ENCODE data around the gene AIF1L. TPM values are rescaled to one million over a fixed set of nuclear protein-coding genes. Genes with fewer than 3 reads are reported as not detected.
"Not testable (repeated sequence)": the region's sequence is repeated elsewhere in the genome, so short reads cannot be mapped to it uniquely, and the experiment has no call there.

Gene AIF1L
- total RNA-seq, 2 donors from 2014 or later: 0.53 to 0.89 TPM

DNA sequence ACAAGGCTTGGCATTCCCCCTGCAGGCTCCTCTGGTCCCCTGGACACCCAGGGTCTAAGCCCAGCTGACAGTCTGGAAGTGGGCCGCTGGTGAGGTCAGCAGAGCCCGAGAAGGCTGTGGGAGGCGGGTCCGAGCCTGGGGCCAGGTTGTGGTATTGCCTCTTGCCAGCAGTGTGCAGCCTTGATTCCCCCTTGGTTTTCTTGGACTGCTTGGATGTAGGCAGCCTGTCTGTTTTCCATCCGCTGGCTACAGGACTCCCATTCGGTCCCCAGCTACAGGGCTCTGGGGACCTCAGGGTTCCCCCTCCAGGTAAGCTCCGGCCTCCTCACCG, 1.6 kb downstream of the AIF1L start:
- ATAC-seq (replicated peaks in 1 of 2): no peak
- no peaks in the 10 kb centered on the region for H3K36me3 Mint-ChIP-seq (ENCODE audit: insufficient read depth in 2 of 2)
- no peak overlapping the region for H3K4me3 Mint-ChIP-seq

GRCh38 chr9:131098391-131099101, 2.2 kb downstream of the AIF1L start:
- no peaks in the 10 kb centered on the region for H3K36me3 Mint-ChIP-seq (ENCODE audit: insufficient read depth in 2 of 2)
- no peak overlapping the region for H3K4me3 Mint-ChIP-seq
- H3K9me3 Mint-ChIP-seq: no peaks in the 10 kb centered on the region
- H3K4me1 Mint-ChIP-seq (ENCODE audit: low read depth): peaks cover 11% of the 10 kb centered on the region
- DNase-seq (no peak), ATAC-seq (replicated peaks in 1 of 2) (no peak)
- H3K27me3 Mint-ChIP-seq (ENCODE audit: low read depth): peaks cover 32% of the 10 kb centered on the region
- H3K27ac Mint-ChIP-seq: no peak overlapping the region

More for the DNA sequence above, 1.6 kb downstream of the AIF1L start:
- DNase-seq: no peak
- Mint-ChIP-seq H3K9me3 (no peaks in the 10 kb centered on the region), H3K27me3 (ENCODE audit: low read depth) (peaks cover 32% of the 10 kb centered on the region), H3K4me1 (ENCODE audit: low read depth) (peaks cover 11% of the 10 kb centered on the region), H3K27ac (no peak overlapping the region)

DNA sequence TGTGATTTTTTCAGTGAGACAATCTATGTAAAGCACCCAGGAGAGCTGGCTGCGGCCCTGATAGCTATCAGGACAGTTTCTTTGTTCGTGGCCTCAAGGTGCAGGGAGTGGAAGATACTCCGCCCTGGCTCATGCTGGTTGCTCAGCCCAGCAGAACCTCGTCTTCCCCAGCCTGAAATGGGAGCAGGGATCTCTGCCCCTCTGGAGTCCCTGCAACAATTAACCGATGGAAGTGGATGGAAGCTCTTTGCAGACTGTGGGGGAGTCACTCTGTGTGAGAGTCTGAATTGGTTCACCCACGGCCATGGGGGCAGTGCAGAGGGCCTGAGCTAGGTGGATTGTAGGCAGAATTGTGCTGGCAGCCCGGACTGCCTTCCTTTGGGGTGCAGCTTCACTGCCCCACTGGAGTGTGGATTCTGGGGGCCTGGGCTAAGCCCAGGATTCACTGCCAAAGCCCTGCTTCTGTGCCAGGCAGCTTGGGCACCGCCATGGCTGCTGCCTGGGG, 2.8 kb downstream of the AIF1L start:
- ATAC-seq (replicated peaks in 1 of 2) (no peak), DNase-seq (no peak)
- no peak overlapping the region for H3K4me3 Mint-ChIP-seq
- H3K36me3 Mint-ChIP-seq (ENCODE audit: insufficient read depth in 2 of 2): no peaks in the 10 kb centered on the region
- peaks cover 28% of the 10 kb centered on the region for H3K27me3 Mint-ChIP-seq (ENCODE audit: low read depth)
- H3K27ac Mint-ChIP-seq: no peak overlapping the region
- no peaks in the 10 kb centered on the region for H3K9me3 Mint-ChIP-seq
- peaks cover 11% of the 10 kb centered on the region for H3K4me1 Mint-ChIP-seq (ENCODE audit: low read depth)

DNA sequence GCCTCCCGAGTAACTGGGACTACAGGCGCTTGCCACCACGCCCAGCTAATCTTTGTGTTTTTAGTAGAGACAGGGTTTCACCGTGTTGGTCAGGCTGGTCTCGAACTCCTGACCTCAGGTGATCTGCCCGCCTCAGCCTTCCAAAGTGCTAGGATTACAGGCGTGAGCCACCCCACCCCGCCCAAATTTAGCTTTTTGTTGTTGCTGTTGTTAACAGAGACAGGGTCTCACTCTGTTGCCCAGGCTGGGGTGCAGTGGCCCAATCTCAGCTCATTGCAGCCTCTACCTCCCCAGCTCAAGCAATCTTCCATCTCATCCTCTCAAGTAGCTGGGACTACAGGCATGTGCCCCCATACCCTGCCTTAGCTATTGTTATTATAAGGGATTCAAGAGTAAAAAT, 3.5 kb downstream of the AIF1L start:
- peaks cover 11% of the 10 kb centered on the region for H3K4me1 Mint-ChIP-seq (ENCODE audit: low read depth)
- H3K9me3 Mint-ChIP-seq; H3K36me3 Mint-ChIP-seq (ENCODE audit: insufficient read depth in 2 of 2); ATAC-seq (replicated peaks in 1 of 2); DNase-seq; H3K4me3 Mint-ChIP-seq; H3K27ac Mint-ChIP-seq: not testable (repeated sequence)
- H3K27me3 Mint-ChIP-seq (ENCODE audit: low read depth): peaks cover 21% of the 10 kb centered on the region

DNA sequence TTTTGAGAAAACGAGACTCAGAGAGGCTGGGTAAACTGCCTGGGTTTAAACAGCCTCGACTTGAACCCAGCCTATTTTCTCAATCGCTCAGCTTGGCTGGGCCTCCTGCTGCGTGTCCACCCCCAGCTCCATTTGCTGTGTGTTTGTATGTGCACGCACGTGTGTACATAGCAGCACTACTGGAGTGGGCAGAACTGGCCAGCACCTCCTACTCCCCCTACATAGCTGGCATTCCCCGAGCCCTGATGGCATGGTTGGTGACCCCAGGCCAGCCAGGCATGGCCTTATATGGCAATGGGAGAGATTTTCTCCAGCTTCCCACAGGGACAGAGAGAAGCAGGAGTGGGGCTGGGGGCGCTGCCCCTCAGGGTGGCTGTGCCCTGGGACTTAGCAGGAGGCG, 4.1 kb downstream of the AIF1L start:
- H3K4me1 Mint-ChIP-seq (ENCODE audit: low read depth): peaks cover 11% of the 10 kb centered on the region
- DNase-seq: no peak
- peaks cover 15% of the 10 kb centered on the region for H3K27me3 Mint-ChIP-seq (ENCODE audit: low read depth)
- no peak overlapping the region for H3K27ac Mint-ChIP-seq
- no peak overlapping the region for H3K4me3 Mint-ChIP-seq
- no peaks in the 10 kb centered on the region for H3K9me3 Mint-ChIP-seq
- no peak for ATAC-seq (replicated peaks in 1 of 2)
- no peaks in the 10 kb centered on the region for H3K36me3 Mint-ChIP-seq (ENCODE audit: insufficient read depth in 2 of 2)

- peaks cover 5% of the 10 kb centered on the region for H3K4me1 Mint-ChIP-seq (ENCODE audit: low read depth)
- no peaks in the 10 kb centered on the region for H3K9me3 Mint-ChIP-seq
- H3K4me3 Mint-ChIP-seq: no peak overlapping the region
- peaks cover 8% of the 10 kb centered on the region for H3K27me3 Mint-ChIP-seq (ENCODE audit: low read depth)
- H3K27ac Mint-ChIP-seq: no peak overlapping the region
- H3K36me3 Mint-ChIP-seq (ENCODE audit: insufficient read depth in 2 of 2): no peaks in the 10 kb centered on the region
- no peak for DNase-seq
- no peak for ATAC-seq (replicated peaks in 1 of 2)
These were observed 5.1 kb downstream of the AIF1L start for GRCh38 chr9:131101207-131101964.

GRCh38 chr9:131103024-131103423, 6.7 kb downstream of the AIF1L start:
- no peaks in the 10 kb centered on the region for H3K4me1 Mint-ChIP-seq (ENCODE audit: low read depth)
- H3K4me3 Mint-ChIP-seq: no peak overlapping the region
- H3K36me3 Mint-ChIP-seq (ENCODE audit: insufficient read depth in 2 of 2): no peaks in the 10 kb centered on the region
- no peaks in the 10 kb centered on the region for H3K27me3 Mint-ChIP-seq (ENCODE audit: low read depth)
- no peak for DNase-seq
- ATAC-seq (replicated peaks in 1 of 2): no peak
- no peaks in the 10 kb centered on the region for H3K9me3 Mint-ChIP-seq
- H3K27ac Mint-ChIP-seq: no peak overlapping the region

DNA sequence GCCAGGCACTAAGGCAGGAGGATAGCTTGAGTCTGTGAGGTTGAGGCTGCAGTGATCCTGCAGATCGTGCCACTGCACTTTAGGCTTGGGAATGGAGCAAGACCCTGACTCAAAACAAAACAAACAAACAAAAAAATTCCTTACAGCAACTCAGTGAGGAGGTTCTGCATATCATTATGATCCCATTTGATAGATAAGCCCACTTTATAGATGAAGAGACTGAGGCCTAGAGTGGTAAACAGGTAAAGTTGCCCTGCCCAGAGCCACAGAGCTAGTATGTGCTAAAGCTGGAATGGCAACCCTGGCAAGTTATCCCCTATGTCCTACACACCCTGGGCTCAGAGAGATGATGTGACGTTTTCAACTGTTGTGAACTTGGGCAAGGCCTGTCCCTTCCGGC, 7.2 kb downstream of the AIF1L start:
- DNase-seq (no peak), ATAC-seq (replicated peaks in 1 of 2) (no peak)
- Mint-ChIP-seq H3K9me3 (no peaks in the 10 kb centered on the region), H3K27me3 (ENCODE audit: low read depth) (no peaks in the 10 kb centered on the region), H3K36me3 (ENCODE audit: insufficient read depth in 2 of 2) (no peaks in the 10 kb centered on the region), H3K27ac (no peak overlapping the region), H3K4me1 (ENCODE audit: low read depth) (no peaks in the 10 kb centered on the region), H3K4me3 (no peak overlapping the region)

GRCh38 chr9:131104016-131104740, 7.8 kb downstream of the AIF1L start:
- Mint-ChIP-seq H3K36me3 (ENCODE audit: insufficient read depth in 2 of 2) (no peaks in the 10 kb centered on the region), H3K27me3 (ENCODE audit: low read depth) (no peaks in the 10 kb centered on the region), H3K27ac (no peak overlapping the region), H3K4me3 (no peak overlapping the region), H3K4me1 (ENCODE audit: low read depth) (no peaks in the 10 kb centered on the region), H3K9me3 (no peaks in the 10 kb centered on the region)
- DNase-seq: no peak
- ATAC-seq (replicated peaks in 1 of 2): no peak

DNA sequence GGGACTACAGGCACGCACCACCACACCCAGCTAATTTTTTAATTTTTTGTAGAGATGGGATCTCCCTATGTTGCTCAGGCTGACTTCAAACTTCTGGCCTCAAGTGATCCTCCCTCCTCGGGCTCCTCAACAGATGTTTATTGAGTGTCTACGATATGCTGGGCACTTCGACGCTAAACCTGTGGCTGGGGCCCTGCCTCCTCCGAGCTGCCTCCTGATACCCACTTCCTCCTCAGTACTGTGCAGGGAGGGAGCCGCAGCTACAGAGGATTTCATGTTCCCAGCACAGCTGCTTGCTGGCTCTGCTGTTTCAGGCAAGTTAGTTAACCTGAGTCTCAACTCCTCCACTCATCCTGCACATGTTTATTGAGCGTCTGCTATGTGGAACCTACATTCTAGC, 9.6 kb downstream of the AIF1L start:
- H3K27me3 Mint-ChIP-seq (ENCODE audit: low read depth): no peaks in the 10 kb centered on the region
- ATAC-seq (replicated peaks in 1 of 2) (no peak), DNase-seq (no peak)
- no peaks in the 10 kb centered on the region for H3K4me1 Mint-ChIP-seq (ENCODE audit: low read depth)
- H3K27ac Mint-ChIP-seq: no peak overlapping the region
- H3K9me3 Mint-ChIP-seq: no peaks in the 10 kb centered on the region
- no peak overlapping the region for H3K4me3 Mint-ChIP-seq
- no peaks in the 10 kb centered on the region for H3K36me3 Mint-ChIP-seq (ENCODE audit: insufficient read depth in 2 of 2)

DNA sequence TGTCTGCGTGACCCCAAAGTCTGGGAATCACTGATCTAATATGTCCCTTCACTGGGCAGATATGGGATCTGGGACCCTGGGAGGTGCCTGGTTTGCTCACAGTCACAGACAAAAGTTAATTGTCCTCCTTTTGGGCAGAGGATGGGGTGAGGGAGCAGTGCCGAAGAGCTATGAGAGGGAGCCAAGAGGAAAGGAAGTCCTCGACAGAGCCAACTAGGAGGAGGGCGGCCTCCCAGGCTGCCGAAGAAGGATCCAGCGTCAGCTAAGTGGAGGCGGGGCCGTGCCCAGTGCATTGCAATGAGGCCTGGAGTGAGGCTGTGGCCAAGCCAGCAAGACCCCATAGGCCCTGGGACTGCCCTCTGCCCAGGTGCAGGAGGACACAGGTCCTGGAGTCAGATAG, 11.4 kb downstream of the AIF1L start:
- no peak for ATAC-seq (replicated peaks in 1 of 2)
- Mint-ChIP-seq H3K27ac (no peak overlapping the region), H3K9me3 (no peaks in the 10 kb centered on the region), H3K36me3 (ENCODE audit: insufficient read depth in 2 of 2) (no peaks in the 10 kb centered on the region), H3K4me3 (no peak overlapping the region), H3K27me3 (ENCODE audit: low read depth) (no peaks in the 10 kb centered on the region), H3K4me1 (ENCODE audit: low read depth) (no peaks in the 10 kb centered on the region)
- DNase-seq: no peak

DNA sequence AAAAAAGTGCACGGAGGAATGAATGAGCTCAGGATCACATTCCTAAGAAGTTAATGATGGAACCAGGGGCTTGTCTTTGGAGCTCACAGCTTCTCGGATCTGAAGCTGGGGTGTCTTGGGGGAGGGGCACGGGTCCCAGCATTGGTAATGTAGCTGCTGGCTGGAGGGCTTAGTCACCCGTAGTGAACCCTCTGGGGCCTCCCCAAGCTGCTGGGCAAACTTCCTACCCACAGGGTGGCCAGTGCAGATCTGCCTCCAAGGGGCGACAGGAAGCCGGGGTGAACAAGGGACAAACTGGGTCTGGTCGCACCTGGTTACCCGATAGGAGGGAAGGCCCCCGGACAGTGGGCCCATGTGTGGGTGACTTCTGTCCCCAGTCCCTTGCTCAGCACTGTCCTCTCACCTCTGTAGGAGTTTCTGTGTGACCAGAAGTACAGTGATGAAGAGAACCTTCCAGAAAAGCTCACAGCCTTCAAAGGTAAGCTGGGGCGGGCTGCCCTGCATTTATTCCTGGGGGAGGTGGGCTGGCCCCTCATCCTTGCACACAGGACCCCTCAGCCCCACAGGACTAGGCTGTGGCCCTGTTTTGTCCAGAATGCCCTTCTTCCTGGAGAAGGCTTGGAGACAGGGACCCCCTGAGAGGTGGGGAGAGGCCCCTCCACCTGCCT, 15.0 kb downstream of the AIF1L start:
- Mint-ChIP-seq H3K4me3 (no peak overlapping the region), H3K27me3 (ENCODE audit: low read depth) (no peaks in the 10 kb centered on the region), H3K36me3 (ENCODE audit: insufficient read depth in 2 of 2) (no peaks in the 10 kb centered on the region), H3K4me1 (ENCODE audit: low read depth) (no peaks in the 10 kb centered on the region), H3K27ac (no peak overlapping the region), H3K9me3 (no peaks in the 10 kb centered on the region)
- no peak for ATAC-seq (replicated peaks in 1 of 2)
- no peak for DNase-seq

DNA sequence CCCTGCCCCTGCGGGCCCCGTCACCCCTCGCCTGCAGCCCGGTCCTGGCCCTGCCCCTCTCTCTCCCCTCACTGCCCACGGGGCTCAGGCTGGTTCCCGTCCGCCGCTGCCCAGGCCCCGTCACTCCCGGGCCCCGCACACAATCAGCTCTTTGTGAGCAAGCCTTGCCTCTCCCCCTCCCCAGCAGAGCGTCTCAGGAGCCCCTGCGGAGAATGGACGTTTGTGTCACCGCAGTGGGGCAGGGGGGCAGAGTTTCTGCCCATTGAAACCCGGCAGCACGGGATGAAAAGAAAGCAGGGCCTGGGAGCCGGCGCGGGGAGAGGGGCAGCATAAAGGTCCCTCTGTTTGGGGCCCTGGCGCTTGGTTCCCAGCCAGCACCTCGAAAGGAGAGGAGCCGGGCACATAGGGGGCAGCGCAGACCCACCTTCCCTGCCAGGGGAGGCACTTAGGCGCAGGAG, 15.6 kb downstream of the AIF1L start:
- Mint-ChIP-seq H3K9me3 (no peaks in the 10 kb centered on the region), H3K4me3 (no peak overlapping the region), H3K27me3 (ENCODE audit: low read depth) (peaks cover 5% of the 10 kb centered on the region), H3K4me1 (ENCODE audit: low read depth) (no peaks in the 10 kb centered on the region), H3K36me3 (ENCODE audit: insufficient read depth in 2 of 2) (no peaks in the 10 kb centered on the region), H3K27ac (no peak overlapping the region)
- ATAC-seq (replicated peaks in 1 of 2): no peak
- DNase-seq: no peak
